WI38 (cell line): ENCODE data around the gene AMPH.

ENCODE experiments used
- H3K4me3 ChIP-seq: 2 replicates; pipeline ENCODE4 v1.5.1; 2011; ENCODE audit warnings: low read depth, mild to moderate bottlenecking, control low read depth, low read length
- TF ChIP-seq, protein P1 (sequence below): IDR thresholded peaks from 2 replicates; pipeline ENCODE4 v1.5.1; 2012; ENCODE audit warnings: low read depth, mild to moderate bottlenecking, control low read depth, low read length

AMPH gene

DNA sequence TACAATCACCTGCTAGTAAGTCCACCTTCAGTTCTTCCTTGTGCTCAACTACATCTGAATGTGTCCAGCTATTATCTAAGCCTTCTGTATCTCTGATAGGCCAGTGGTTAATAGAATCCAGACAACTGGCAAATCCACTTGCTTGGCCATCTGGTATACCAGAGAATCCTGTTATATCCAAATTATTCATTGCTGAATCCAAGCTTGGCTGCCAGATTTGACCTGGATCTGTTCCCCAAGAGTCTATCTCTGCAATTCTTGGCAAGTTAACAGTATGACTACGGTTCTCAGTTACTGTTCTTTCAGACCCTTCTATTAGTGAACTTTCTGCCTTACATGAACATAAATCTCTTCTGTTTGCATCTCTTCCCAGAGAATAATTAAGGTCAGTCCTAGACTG is 203.1 kb downstream of the AMPH start:
- TF ChIP-seq, protein P1, sequence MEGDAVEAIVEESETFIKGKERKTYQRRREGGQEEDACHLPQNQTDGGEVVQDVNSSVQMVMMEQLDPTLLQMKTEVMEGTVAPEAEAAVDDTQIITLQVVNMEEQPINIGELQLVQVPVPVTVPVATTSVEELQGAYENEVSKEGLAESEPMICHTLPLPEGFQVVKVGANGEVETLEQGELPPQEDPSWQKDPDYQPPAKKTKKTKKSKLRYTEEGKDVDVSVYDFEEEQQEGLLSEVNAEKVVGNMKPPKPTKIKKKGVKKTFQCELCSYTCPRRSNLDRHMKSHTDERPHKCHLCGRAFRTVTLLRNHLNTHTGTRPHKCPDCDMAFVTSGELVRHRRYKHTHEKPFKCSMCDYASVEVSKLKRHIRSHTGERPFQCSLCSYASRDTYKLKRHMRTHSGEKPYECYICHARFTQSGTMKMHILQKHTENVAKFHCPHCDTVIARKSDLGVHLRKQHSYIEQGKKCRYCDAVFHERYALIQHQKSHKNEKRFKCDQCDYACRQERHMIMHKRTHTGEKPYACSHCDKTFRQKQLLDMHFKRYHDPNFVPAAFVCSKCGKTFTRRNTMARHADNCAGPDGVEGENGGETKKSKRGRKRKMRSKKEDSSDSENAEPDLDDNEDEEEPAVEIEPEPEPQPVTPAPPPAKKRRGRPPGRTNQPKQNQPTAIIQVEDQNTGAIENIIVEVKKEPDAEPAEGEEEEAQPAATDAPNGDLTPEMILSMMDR, result no peak
- H3K4me3 ChIP-seq, result no peak overlapping the region

DNA sequence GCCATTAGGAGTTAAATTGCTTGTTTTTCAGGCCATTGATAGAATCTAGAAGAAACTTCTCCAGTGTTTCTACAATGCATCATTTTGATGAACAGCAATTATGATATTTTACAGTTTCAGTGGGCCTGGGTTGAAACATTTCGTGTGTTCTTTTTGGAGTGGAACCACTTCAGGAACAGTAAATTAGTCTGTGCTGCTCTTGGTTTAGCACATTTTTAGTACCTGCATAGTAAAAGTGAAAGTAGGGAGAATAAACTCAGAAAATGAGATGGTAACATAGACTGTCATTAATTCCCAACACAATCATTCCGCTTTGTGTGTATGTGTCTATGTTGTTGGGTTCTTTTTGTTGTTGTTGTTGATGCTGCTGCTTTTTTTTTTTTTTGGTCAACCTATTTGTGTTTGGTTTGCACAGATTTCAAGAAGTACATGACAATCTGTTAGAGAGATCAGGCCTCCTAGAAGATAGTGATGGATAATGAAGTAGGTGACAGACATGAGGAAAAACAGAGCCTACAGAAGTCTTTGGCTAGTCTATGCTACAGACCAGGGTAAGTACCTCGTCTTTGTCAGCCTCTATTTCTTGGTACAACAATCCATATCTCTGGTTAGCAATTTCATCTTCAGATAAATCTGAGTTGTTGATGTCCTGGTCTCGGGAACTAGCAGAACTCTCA is 203.8 kb downstream of the AMPH start:
- H3K4me3 ChIP-seq, result no peak overlapping the region
- TF ChIP-seq, protein P1, result no peak

DNA sequence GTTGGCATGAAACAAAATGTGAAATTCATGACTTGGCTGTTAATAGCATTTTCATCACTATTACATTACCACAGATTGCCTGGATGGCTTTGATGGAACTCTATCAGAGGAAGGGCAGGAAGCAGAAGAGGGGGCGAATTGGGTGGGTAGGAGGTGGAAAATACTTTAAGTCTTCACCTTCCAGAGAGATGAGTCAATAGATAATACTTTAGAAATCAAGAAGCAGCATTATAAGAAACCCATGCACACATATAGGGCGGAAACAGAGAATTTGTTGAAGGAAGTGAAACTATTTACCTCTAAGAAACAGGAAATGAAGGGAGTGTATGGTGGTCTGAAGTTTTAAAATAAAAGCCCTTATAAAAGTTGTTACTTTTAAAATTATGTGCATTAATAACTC is 205.7 kb downstream of the AMPH start:
- TF ChIP-seq, protein P1, result no peak
- no peak overlapping the region for H3K4me3 ChIP-seq

DNA sequence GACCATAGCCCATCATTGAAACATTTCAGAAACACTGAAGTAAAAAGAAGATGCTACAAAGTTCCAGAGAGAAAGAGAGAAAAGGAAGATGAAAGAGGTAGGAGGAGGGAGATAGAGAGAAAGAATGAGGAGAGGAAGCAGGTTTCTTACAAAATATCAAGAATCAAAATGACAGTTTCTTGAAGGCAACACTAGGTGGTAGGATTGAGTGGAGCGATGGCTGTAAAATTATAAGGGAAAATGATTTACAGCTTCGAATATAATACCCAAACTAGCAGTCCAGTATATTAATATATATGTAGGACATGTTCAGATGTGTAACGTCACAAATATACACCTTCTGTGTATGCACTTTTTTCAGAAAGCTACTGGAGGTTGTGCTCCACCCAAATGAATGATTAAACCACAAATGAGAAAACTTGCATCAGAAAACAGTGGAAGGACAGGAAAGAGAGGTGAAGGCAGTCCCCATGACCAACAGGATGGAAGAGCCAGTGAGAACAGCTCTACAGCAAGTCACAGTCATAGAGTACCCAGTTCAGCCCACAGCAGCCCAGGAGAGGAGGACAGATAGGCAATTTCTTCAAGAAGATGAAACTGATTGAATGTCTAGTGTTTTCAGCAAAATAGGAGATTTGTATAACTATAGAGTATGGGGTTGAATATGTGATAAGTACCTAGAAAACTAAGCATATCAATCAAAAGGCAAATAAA is 206.3 kb downstream of the AMPH start:
- TF ChIP-seq, protein P1, result no peak
- no peak overlapping the region for H3K4me3 ChIP-seq

DNA sequence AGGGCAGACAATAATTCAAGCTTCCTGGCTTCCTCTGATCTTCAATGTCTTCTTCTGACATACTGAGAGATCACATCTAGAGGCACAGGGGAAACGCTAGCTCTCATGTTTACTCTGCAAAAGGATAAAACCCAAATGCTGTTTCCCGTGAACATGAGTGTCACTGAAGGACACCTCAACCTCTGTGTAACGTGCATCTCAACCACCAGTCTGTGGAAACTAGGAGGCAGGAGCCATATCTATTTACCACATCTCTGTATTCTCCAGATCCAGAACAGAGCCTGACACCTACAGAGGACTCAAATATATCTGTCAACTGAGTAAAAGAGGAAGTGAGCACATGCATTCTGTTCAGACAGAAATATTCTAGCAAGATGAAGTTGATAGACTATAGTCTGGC is 217.4 kb downstream of the AMPH start:
- TF ChIP-seq, protein P1, result no peak
- H3K4me3 ChIP-seq, result no peak overlapping the region

DNA sequence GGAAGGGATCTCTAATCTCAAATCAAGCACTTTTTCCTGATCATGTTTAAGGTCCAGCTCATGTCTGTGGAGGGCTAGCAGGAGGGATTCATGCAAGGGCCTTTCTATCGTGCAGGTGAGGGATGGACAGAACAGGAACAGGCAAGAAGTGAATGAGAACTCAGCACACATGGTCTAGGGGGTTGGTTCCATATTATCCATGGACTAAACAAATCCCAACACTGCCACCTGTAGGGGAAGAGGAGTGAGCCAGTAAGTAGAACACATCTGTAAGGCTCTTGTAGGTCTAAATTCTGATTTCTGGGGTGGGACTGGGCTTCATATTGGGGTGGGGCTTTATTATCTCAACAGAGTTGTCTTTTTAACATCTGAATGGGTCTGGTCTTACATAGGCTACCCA is 219.8 kb downstream of the AMPH start:
- H3K4me3 ChIP-seq, result no peak overlapping the region
- TF ChIP-seq, protein P1, result no peak

GRCh38 chr7:38410056-38410455 is 221.1 kb downstream of the AMPH start:
- TF ChIP-seq, protein P1, result no peak
- no peak overlapping the region for H3K4me3 ChIP-seq
